Measurements from ENCODE around the gene KRTAP19-3.
"Not testable (repeated sequence)": the region's sequence is repeated elsewhere in the genome, so short reads cannot be mapped to it uniquely, and the experiment has no call there.

Gene KRTAP19-3

GRCh38 chr21:30491963-30492428 lies at the start of gene KRTAP19-3:
Gene KRTAP19-3 (minus strand): TSS chr21:30492013. CDS start chr21:30491957, 56 bp downstream.
- DNase-seq (ENCODE audit: low read depth in 2 of 2): no peak

- DNase-seq (ENCODE audit: low read depth in 2 of 2): no peak
Measured at GRCh38 chr21:30518876-30519275, 27.1 kb upstream of the KRTAP19-3 start.

- DNase-seq (ENCODE audit: low read depth in 2 of 2): no peak
Measured at GRCh38 chr21:30515681-30516080, 23.9 kb upstream of the KRTAP19-3 start.

GRCh38 chr21:30505621-30506205 lies 13.9 kb upstream of the KRTAP19-3 start:
- DNase-seq (ENCODE audit: low read depth in 2 of 2): not testable (repeated sequence)

- DNase-seq (ENCODE audit: low read depth in 2 of 2): no peak
Measured at GRCh38 chr21:30502041-30502440, 10.2 kb upstream of the KRTAP19-3 start, which contains the start of gene KRTAP19-5. Gene KRTAP19-5 (minus strand): TSS chr21:30502141. CDS start chr21:30502090, 51 bp downstream.

GRCh38 chr21:30497065-30497464 lies 5.3 kb upstream of the KRTAP19-3 start, which contains the start of gene KRTAP19-4:
Gene KRTAP19-4 (minus strand): TSS chr21:30497165. CDS start chr21:30497110, 55 bp downstream.
- no peak for DNase-seq (ENCODE audit: low read depth in 2 of 2)

- no peak for DNase-seq (ENCODE audit: low read depth in 2 of 2)
Measured at GRCh38 chr21:30487336-30487735, 4.5 kb downstream of the KRTAP19-3 start, which contains the start of gene KRTAP19-2. Gene KRTAP19-2 (minus strand): TSS chr21:30487436. CDS start chr21:30487348, 88 bp downstream.

- DNase-seq (ENCODE audit: low read depth in 2 of 2): no peak
Measured at GRCh38 chr21:30486180-30486579, 5.6 kb downstream of the KRTAP19-3 start.

- no peak for DNase-seq (ENCODE audit: low read depth in 2 of 2)
Measured at GRCh38 chr21:30482130-30482529, 9.7 kb downstream of the KRTAP19-3 start.

- no peak for DNase-seq (ENCODE audit: low read depth in 2 of 2)
Measured at GRCh38 chr21:30480145-30480544, 11.7 kb downstream of the KRTAP19-3 start, which contains the start of gene KRTAP19-1. Gene KRTAP19-1 (minus strand): TSS chr21:30480367. CDS start chr21:30480317, 50 bp downstream.

GRCh38 chr21:30479259-30479658 lies 12.6 kb downstream of the KRTAP19-3 start:
- DNase-seq (ENCODE audit: low read depth in 2 of 2): no peak

- DNase-seq (ENCODE audit: low read depth in 2 of 2): no peak
Measured at GRCh38 chr21:30478004-30478403, 13.8 kb downstream of the KRTAP19-3 start.

GRCh38 chr21:30468900-30469714 lies 22.7 kb downstream of the KRTAP19-3 start:
- no peak for DNase-seq (ENCODE audit: low read depth in 2 of 2)

GRCh38 chr21:30463713-30464112 lies 28.1 kb downstream of the KRTAP19-3 start:
- no peak for DNase-seq (ENCODE audit: low read depth in 2 of 2)

- DNase-seq (ENCODE audit: low read depth in 2 of 2): no peak
Measured at GRCh38 chr21:30448514-30448913, 43.3 kb downstream of the KRTAP19-3 start.

- no peak for DNase-seq (ENCODE audit: low read depth in 2 of 2)
Measured at GRCh38 chr21:30447056-30447455, 44.8 kb downstream of the KRTAP19-3 start.

GRCh38 chr21:30444204-30444603 lies 47.6 kb downstream of the KRTAP19-3 start:
- no peak for DNase-seq (ENCODE audit: low read depth in 2 of 2)

- no peak for DNase-seq (ENCODE audit: low read depth in 2 of 2)
Measured at GRCh38 chr21:30443226-30443625, 48.6 kb downstream of the KRTAP19-3 start.
